ENCODE data around the gene CSF3.
"Not testable (repeated sequence)": the region's sequence is repeated elsewhere in the genome, so short reads cannot be mapped to it uniquely, and the experiment has no call there.

CSF3 gene

DNA sequence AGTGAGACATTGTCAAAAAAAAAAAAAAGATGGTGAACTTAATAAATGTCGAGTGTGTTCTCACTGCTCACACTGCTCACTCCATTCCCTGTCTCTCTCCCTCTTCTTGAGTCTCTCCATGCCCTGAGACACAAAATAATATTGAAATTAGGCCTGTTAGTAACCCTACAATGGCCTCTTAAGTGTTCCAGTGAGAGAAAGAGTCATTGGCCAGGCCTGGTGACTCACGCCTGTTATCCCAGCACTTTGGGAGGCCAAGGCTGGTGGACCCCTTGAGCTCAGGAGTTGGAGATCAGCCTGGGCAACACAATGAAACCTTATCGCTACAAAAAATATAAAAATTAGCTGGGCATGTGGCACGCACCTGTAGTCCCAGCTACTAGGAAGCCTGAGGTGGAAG, 16.2 kb upstream of the CSF3 start:
- intact Hi-C loops (cut with DNase I; ENCODE audit: low total_unique reads): no loop called here
- H3K4me3 ChIP-seq: no peak overlapping the region
- no peaks in the 10 kb centered on the region for H3K4me1 ChIP-seq
- H3K27me3 ChIP-seq: no peaks in the 10 kb centered on the region
- no peak for DNase-seq
- no peak for TF ChIP-seq CTCF (IDR thresholded peaks at IDR 0.05)
- H3K36me3 ChIP-seq: peaks cover 38 to 50% (median 39%) of the 10 kb centered on the region in 3 donors
- no peak overlapping the region for H3K27ac ChIP-seq
- H3K9me3 ChIP-seq: no peaks in the 10 kb centered on the region

- no peak for TF ChIP-seq CTCF (IDR thresholded peaks at IDR 0.05)
- intact Hi-C loops (cut with DNase I; ENCODE audit: low total_unique reads): no loop called here
- Histone ChIP-seq H3K36me3 (peaks cover 28 to 39% (median 28%) of the 10 kb centered on the region in 3 donors), H3K4me1 (no peaks in the 10 kb centered on the region), H3K9me3 (no peaks in the 10 kb centered on the region), H3K27ac (no peak overlapping the region), H3K4me3 (no peak overlapping the region), H3K27me3 (no peaks in the 10 kb centered on the region)
- DNase-seq: no peak
Measured at GRCh38 chr17:40000161-40000560, 15.1 kb upstream of the CSF3 start.

DNA sequence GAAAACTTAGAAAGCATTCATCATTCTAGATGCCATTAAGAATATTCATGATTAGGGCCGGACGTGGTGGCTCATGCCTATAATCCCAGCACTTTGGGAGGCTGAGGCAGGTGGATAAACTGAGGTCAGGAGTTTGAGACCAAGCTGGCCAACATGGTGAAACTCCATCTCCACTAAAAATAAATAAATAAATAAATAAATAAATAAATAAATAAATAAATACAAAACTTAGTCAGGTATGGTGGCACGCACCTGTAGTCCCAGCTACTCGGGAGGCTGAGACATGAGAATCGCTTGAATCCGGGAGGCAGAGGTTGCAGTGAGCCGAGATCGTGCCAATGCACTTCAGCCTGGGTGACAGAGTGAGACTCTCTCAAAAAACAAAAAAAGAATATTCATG, 13.9 kb upstream of the CSF3 start:
- H3K4me3 ChIP-seq; H3K4me1 ChIP-seq; H3K9me3 ChIP-seq; DNase-seq; H3K27me3 ChIP-seq; H3K27ac ChIP-seq; intact Hi-C loops (cut with DNase I; ENCODE audit: low total_unique reads): not testable (repeated sequence)
- peaks cover 16 to 27% (median 16%) of the 10 kb centered on the region in 3 donors for H3K36me3 ChIP-seq

GRCh38 chr17:40004072-40004471, 11.2 kb upstream of the CSF3 start:
- no peak for TF ChIP-seq CTCF (IDR thresholded peaks at IDR 0.05)
- Histone ChIP-seq H3K36me3 (no peaks in the 10 kb centered on the region), H3K27ac (no peak overlapping the region), H3K4me3 (no peak overlapping the region), H3K27me3 (no peaks in the 10 kb centered on the region), H3K9me3 (no peaks in the 10 kb centered on the region), H3K4me1 (no peaks in the 10 kb centered on the region)
- intact Hi-C loops (cut with DNase I; ENCODE audit: low total_unique reads): no loop called here
- DNase-seq: no peak

DNA sequence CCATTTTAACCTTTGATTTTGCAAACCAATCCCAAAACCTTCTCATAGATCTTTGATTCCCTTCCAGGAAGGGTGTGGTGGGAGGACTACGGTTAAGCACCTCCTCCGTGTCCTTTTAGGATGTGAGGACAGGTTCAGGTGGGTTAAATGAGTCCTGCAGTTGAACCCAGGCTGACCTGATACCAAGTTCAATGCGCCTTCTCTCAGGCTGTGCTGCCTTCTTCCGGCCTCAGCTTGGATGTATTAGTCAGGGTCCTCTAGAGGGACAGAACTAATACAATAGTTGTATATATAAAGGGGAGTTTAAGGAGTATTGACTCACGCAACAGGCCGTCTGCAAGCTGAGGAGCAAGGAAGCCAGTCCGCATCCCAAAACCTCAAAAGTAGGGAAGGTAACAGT, 10.5 kb upstream of the CSF3 start:
- Histone ChIP-seq H3K4me3 (no peak overlapping the region), H3K27me3 (no peaks in the 10 kb centered on the region), H3K27ac (no peak overlapping the region), H3K36me3 (no peaks in the 10 kb centered on the region), H3K9me3 (no peaks in the 10 kb centered on the region), H3K4me1 (no peaks in the 10 kb centered on the region)
- intact Hi-C loops (cut with DNase I; ENCODE audit: low total_unique reads): no loop called here
- DNase-seq: no peak
- TF ChIP-seq CTCF (IDR thresholded peaks at IDR 0.05): no peak

- DNase-seq: no peak
- Histone ChIP-seq H3K36me3 (no peaks in the 10 kb centered on the region), H3K27ac (no peak overlapping the region), H3K9me3 (no peaks in the 10 kb centered on the region), H3K4me3 (no peak overlapping the region), H3K4me1 (no peaks in the 10 kb centered on the region), H3K27me3 (no peaks in the 10 kb centered on the region)
- TF ChIP-seq CTCF (IDR thresholded peaks at IDR 0.05): no peak
- intact Hi-C loops (cut with DNase I; ENCODE audit: low total_unique reads): no loop called here
Measured at GRCh38 chr17:40005520-40005919, 9.7 kb upstream of the CSF3 start.

DNA sequence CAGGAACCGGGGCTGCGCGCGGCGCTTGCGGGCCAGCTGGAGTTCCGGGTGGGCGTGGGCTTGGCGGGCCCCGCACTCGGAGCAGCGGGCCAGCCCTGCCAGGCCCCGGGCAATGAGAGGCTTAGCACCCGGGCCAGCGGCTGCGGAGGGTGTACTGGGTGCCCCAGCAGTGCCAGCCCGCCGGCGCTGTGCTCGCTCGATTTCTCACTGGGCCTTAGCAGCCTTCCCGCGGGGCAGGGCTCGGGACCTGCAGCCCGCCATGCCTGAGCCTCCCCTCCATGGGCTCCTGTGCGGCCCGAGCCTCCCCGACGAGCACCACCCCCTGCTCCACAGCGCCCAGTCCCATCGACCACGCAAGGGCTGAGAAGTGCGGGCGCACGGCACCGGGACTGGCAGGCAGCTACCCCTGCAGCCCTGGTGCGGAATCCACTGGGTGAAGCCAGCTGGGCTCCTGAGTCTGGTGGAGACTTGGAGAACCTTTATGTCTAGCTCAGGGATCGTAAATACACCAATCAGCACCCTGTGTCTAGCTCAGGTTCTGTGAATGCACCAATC, 4.2 kb upstream of the CSF3 start:
- not testable (repeated sequence) for H3K4me3 ChIP-seq, H3K36me3 ChIP-seq, H3K27ac ChIP-seq, DNase-seq, H3K9me3 ChIP-seq, H3K27me3 ChIP-seq, H3K4me1 ChIP-seq
- intact Hi-C loops (cut with DNase I; ENCODE audit: low total_unique reads): loop anchor here (5.0 to 10.0 kb wide), 2 partner anchors 181 to 264 kb away; no protein-coding TSS in a partner anchor

DNA sequence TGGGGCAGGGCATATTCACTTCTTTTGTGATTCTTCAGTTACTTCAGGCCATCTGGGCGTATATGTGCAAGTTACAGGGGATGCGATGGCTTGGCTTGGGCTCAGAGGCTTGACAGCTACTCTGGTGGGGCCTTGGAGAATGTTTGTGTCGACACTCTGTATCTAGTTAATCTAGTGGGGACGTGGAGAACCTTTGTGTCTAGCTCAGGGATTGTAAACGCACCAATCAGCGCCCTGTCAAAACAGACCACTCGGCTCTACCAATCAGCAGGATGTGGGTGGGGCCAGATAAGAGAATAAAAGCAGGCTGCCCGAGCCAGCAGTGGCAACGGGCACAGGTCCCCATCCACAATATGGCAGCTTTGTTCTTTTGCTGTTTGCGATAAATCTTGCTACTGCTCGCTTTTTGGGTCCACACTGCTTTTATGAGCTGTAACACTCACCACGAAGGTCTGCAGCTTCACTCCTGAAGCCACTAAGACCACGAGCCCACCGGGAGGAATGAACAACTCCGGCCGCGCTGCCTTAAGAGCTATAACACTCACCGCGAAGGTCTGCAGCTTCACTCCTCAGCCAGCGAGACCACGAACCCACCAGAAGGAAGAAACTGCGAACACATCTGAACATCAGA, 3.1 kb upstream of the CSF3 start:
- not testable (repeated sequence) for H3K36me3 ChIP-seq, DNase-seq, H3K4me3 ChIP-seq, H3K27me3 ChIP-seq, H3K9me3 ChIP-seq, H3K4me1 ChIP-seq, H3K27ac ChIP-seq
- intact Hi-C loops (cut with DNase I; ENCODE audit: low total_unique reads): loop anchor here (5.0 to 10.0 kb wide), 2 partner anchors 180 to 263 kb away; no protein-coding TSS in a partner anchor
